Activated T-cell treated with anti-CD3 and anti-CD28 coated beads, Interleukin-2, amount 50 U/mL, for 72 hours (primary cell): Measurements from ENCODE around the gene TC2N. TPM values are rescaled to one million over a fixed set of nuclear protein-coding genes. Genes with fewer than 3 reads are reported as not detected.
"Not testable (repeated sequence)": the region's sequence is repeated elsewhere in the genome, so short reads cannot be mapped to it uniquely, and the experiment has no call there.

Experiments used
- ATAC-seq, 2 donors: fragments of 150-1000 bp; cut with Tn5 transposase; replicated peaks in 1 of 2; 2 replicates each; pipeline ENCODE4 v1.10.0; 2021; ENCODE audit warnings: moderate library complexity in 2 of 2, mild to moderate bottlenecking in 1 of 2
- DNase-seq, 2 donors: peaks; one replicate each; pipeline ENCODE4 v3.0.0; 2021 to 2022; ENCODE audit warnings: mixed read lengths in 1 of 2
- H3K27ac Mint-ChIP-seq: one replicate; pipeline ENCODE4 v1.8.0; 2022; ENCODE audit warnings: mild to moderate bottlenecking, moderate library complexity, mixed read lengths
- H3K27me3 Mint-ChIP-seq: one replicate; pipeline ENCODE4 v1.8.0; 2022; ENCODE audit warnings: low read depth, mixed read lengths
- H3K36me3 Mint-ChIP-seq, 2 donors: one replicate each; pipeline ENCODE4 v1.8.0; 2022; ENCODE audit warnings: mixed read lengths in 2 of 2, mild to moderate bottlenecking in 1 of 2; ENCODE audit not compliant: insufficient read depth in 2 of 2
- H3K4me1 Mint-ChIP-seq: one replicate; pipeline ENCODE4 v1.8.0; 2022; ENCODE audit warnings: low read depth, mixed read lengths
- H3K4me3 Mint-ChIP-seq, 2 donors: one replicate each; pipeline ENCODE4 v1.8.0; 2022; ENCODE audit warnings: mild to moderate bottlenecking in 2 of 2, mixed read lengths in 2 of 2, moderate library complexity in 2 of 2
- H3K9me3 Mint-ChIP-seq, 2 donors: one replicate each; pipeline ENCODE4 v1.8.0; 2022; ENCODE audit warnings: mixed read lengths in 2 of 2
- total RNA-seq, 2 donors: library from RNA; stranded (reverse); gene quantifications; one replicate each; pipeline ENCODE4 v1.2.3, GENCODE V29; 2022

TC2N gene
- total RNA-seq, 2 donors from 2014 or later = 38.1 to 55.4 TPM

DNA sequence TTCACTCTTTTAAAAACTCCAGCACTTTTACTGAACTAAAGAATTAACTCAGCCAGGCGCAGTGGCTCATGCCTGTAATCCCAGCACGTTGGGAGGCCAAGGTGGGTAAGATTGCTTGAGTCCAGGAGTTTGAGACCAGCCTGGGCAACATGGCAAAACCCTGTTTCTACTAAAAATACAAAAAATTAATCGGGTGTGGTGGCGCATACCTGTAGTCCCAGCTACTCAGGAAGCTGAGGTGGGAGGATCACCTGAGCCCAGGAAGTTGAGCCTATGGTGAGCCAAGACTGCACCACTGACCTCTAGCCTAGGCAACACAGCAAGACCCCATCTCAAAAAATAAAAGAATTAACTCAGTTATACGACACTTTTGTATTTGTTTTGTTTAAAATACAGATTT is 30.4 kb upstream of the TC2N start:
- not testable (repeated sequence) for H3K36me3 Mint-ChIP-seq, ATAC-seq, H3K9me3 Mint-ChIP-seq, H3K27ac Mint-ChIP-seq, H3K27me3 Mint-ChIP-seq, DNase-seq, H3K4me3 Mint-ChIP-seq
- peaks cover 20% of the 10 kb centered on the region for H3K4me1 Mint-ChIP-seq

DNA sequence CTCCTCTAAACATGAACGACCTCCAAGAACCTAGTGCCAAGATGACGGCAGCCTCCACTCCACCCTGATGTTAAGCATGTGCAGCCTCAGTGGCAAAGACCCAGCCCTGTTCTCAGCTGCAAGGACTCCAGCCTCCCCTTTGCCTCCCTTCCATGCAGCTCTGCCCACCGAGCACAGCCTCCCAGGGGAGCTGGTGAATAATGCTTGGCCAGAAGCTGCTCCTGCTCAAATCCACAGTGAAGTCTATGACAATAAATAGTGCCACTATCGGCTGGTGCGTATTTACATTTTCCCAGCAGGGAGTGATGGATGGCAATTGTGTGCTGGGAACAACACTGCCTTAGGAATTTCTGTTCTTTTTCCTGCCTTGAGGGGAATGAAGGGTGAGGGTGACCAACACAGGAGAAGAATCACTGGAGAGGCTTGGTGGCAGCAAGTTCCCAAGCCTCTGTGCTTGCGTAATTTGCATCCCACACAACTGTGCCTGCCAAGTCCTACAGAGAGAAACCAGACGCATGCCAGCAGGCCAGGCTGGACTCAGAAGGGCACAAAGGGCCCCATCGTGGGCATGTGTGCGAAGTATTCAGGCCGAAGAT is 29.9 kb upstream of the TC2N start:
- no peaks in the 10 kb centered on the region for H3K36me3 Mint-ChIP-seq
- ATAC-seq (no peak), DNase-seq (no peak)
- H3K27me3 Mint-ChIP-seq = no peaks in the 10 kb centered on the region
- H3K4me3 Mint-ChIP-seq = no peak overlapping the region
- H3K27ac Mint-ChIP-seq = no peak overlapping the region
- H3K9me3 Mint-ChIP-seq = no peaks in the 10 kb centered on the region
- H3K4me1 Mint-ChIP-seq = peaks cover 25% of the 10 kb centered on the region

GRCh38 chr14:91896419-91896818 is 29.1 kb upstream of the TC2N start:
- H3K27me3 Mint-ChIP-seq = no peaks in the 10 kb centered on the region
- H3K27ac Mint-ChIP-seq = no peak overlapping the region
- no peaks in the 10 kb centered on the region for H3K9me3 Mint-ChIP-seq
- no peak overlapping the region for H3K4me3 Mint-ChIP-seq
- no peaks in the 10 kb centered on the region for H3K36me3 Mint-ChIP-seq
- no peak for DNase-seq
- peaks cover 29% of the 10 kb centered on the region for H3K4me1 Mint-ChIP-seq
- no peak for ATAC-seq

DNA sequence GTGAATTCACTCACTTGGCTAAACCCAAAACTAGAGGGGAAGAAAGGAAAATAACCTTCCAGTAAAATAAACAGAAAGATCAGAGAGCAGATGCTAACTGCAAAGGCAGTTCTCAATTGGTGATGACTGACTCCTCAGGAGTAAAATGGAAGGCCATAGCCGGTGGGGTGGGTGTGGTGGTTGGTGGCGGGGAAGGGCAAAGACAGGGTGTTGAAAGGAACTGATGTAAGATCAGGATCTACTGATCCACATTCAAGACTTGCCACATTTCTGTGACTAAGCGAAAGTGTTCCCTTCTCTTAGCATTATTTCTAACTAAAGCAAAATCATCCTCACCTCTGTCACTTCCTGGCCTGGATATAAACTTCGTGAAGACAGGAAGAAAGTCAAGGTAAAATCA is 26.3 kb upstream of the TC2N start:
- Mint-ChIP-seq H3K4me3 (peak overlapping the region in 1 of 2 donors; percentile 58), H3K36me3 (no peaks in the 10 kb centered on the region), H3K27ac (peak overlapping the region; percentile 87), H3K9me3 (no peaks in the 10 kb centered on the region), H3K4me1 (peaks cover 47% of the 10 kb centered on the region), H3K27me3 (no peaks in the 10 kb centered on the region)
- ATAC-seq (peak; percentile 63 to 72), DNase-seq (peak; percentile 47 to 49)

- H3K4me3 Mint-ChIP-seq = peak overlapping the region in 1 of 2 donors; percentile 58
- H3K9me3 Mint-ChIP-seq = no peaks in the 10 kb centered on the region
- peaks cover 47% of the 10 kb centered on the region for H3K4me1 Mint-ChIP-seq
- peak overlapping the region; percentile 87 for H3K27ac Mint-ChIP-seq
- DNase-seq = peak; percentile 47 to 59
- no peaks in the 10 kb centered on the region for H3K27me3 Mint-ChIP-seq
- ATAC-seq = peak; percentile 53 to 60
- no peaks in the 10 kb centered on the region for H3K36me3 Mint-ChIP-seq
Measured at GRCh38 chr14:91893007-91893406, 25.7 kb upstream of the TC2N start.

DNA sequence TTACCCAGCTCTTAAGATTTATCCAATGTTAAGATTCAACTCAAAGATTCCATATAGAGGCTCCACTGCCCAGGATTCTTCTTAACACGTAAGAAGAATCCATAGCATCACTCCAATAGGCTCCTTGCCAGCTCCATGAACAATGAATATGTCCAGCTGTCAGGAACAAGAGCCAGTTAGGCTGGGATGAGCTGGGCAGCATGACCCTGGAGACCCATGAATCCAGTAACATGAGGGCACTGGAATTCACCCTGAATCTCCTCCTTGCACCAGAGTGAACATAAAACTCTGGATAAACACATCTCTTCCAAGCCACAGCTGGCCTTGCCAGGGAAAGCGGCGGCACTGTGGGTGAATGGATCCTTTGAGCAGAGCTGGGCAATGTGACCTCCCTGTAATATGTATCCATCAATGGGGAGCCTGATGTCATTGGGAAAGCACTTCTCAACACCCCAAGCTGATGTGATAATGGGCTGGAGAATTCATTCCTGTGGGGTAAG is 24.4 kb upstream of the TC2N start:
- DNase-seq (no peak), ATAC-seq (no peak)
- Mint-ChIP-seq H3K4me3 (no peak overlapping the region), H3K9me3 (no peaks in the 10 kb centered on the region), H3K4me1 (peaks cover 47% of the 10 kb centered on the region), H3K27ac (no peak overlapping the region), H3K36me3 (no peaks in the 10 kb centered on the region), H3K27me3 (no peaks in the 10 kb centered on the region)

DNA sequence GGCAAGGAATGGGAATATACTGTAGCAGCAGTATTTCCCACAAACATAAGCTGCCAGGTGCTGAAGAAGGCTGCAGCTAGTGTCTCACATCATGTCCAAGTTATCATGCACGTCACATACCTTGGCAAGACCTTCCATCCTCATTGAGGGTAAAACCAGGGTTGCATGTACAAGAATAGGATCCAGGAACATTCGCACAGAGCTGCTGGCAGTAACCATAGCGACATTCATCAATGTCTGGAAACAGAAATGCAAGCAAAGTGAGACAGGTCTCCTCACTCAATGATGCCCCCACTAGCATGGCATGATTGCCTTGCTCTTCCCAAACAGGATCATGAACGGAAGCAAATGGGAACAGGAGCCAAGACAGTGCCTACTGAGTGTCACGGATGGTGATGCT is 23.8 kb upstream of the TC2N start:
- Mint-ChIP-seq H3K4me1 (peaks cover 47% of the 10 kb centered on the region), H3K27ac (no peak overlapping the region), H3K27me3 (no peaks in the 10 kb centered on the region), H3K9me3 (no peaks in the 10 kb centered on the region), H3K36me3 (no peaks in the 10 kb centered on the region), H3K4me3 (no peak overlapping the region)
- DNase-seq (no peak), ATAC-seq (no peak)

DNA sequence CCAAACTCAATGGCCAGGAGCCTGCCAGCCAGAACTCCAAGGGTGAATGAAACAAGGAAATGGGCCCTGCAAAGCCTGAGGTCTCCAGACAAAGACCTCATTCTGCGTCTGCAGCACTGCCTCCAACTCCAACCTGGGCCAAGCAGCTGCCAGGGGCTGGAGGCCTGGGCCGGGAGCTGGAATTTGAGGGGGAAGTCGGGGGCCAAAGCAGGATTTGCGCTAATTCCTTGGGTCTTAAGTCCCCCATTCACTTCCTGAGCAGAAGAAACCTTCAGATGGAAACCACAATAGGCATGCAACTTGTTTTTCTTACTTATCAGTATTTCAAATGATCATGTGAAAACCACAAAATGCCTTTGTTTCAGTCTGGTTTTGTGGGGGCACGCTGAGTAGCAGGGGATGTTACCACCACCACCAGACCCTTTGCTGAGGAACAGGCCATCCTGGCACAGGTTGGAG is 23.0 kb upstream of the TC2N start:
- no peaks in the 10 kb centered on the region for H3K9me3 Mint-ChIP-seq
- DNase-seq (no peak), ATAC-seq (peak in 1 of 2 donors; percentile 33)
- H3K4me3 Mint-ChIP-seq = peak overlapping the region in 1 of 2 donors; percentile 21
- H3K27me3 Mint-ChIP-seq = no peaks in the 10 kb centered on the region
- peak overlapping the region; percentile 72 for H3K27ac Mint-ChIP-seq
- H3K36me3 Mint-ChIP-seq = no peaks in the 10 kb centered on the region
- peaks cover 47% of the 10 kb centered on the region for H3K4me1 Mint-ChIP-seq

- H3K4me1 Mint-ChIP-seq = peaks cover 47% of the 10 kb centered on the region
- H3K27ac Mint-ChIP-seq = no peak overlapping the region
- H3K9me3 Mint-ChIP-seq = no peaks in the 10 kb centered on the region
Measured at GRCh38 chr14:91889477-91890211, 22.3 kb upstream of the TC2N start.

DNA sequence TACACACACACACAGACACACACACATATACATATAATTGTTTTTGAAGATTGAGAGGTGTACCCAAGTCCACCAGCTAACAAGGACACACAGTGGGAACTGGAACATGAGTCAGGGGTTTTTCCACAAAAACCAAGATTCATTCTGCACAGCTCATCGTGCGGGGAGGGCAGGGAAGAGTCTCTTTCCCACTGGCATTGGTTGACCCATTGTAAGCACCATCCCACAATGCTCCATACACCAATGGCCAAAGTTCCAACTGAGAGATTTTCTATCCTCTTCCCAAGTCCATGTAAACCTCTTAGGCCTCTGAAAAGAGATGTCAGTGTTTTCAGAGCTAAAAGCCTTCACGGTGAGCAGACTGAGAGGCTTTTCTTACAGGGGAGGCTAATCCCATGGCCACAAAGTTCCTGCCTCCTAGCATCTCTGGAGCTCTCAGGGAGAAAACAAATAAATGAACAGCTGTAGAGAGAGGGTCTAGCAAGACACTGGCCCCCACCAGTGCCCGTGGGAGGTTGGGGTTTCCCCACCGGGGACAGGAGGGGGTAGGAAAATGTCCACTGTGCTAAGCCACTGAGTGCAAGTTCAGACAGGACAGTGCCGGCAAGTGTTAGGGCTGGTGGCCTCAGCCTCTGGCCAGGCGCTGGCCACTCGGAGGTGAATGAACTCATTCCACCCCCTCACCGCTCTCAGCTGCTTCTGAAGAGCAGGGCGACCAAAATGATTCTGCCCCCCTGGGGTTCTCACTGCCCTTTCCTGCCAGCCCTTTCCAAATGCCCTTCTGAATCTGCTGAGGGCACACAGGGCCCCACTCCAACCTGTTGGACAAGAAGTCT is 21.5 kb upstream of the TC2N start:
- Mint-ChIP-seq H3K36me3 (no peaks in the 10 kb centered on the region), H3K4me1 (peaks cover 44% of the 10 kb centered on the region), H3K9me3 (no peaks in the 10 kb centered on the region), H3K4me3 (no peak overlapping the region), H3K27me3 (no peaks in the 10 kb centered on the region), H3K27ac (no peak overlapping the region)
- ATAC-seq (no peak), DNase-seq (no peak)

More at GRCh38 chr14:91889477-91890211, 22.3 kb upstream of the TC2N start:
- Mint-ChIP-seq H3K4me3 (peak overlapping the region in 1 of 2 donors; percentile 21), H3K36me3 (no peaks in the 10 kb centered on the region), H3K27me3 (no peaks in the 10 kb centered on the region)
- no peak for ATAC-seq
- no peak for DNase-seq

GRCh38 chr14:91886961-91887360 is 19.6 kb upstream of the TC2N start:
- H3K4me3 Mint-ChIP-seq = no peak overlapping the region
- no peaks in the 10 kb centered on the region for H3K9me3 Mint-ChIP-seq
- no peak for ATAC-seq
- H3K36me3 Mint-ChIP-seq = no peaks in the 10 kb centered on the region
- H3K27me3 Mint-ChIP-seq = no peaks in the 10 kb centered on the region
- no peak overlapping the region for H3K27ac Mint-ChIP-seq
- peaks cover 25% of the 10 kb centered on the region for H3K4me1 Mint-ChIP-seq
- no peak for DNase-seq

GRCh38 chr14:91885839-91886238 is 18.5 kb upstream of the TC2N start:
- DNase-seq = no peak
- Mint-ChIP-seq H3K36me3 (no peaks in the 10 kb centered on the region), H3K4me1 (peaks cover 23% of the 10 kb centered on the region), H3K9me3 (no peaks in the 10 kb centered on the region), H3K4me3 (no peak overlapping the region), H3K27me3 (no peaks in the 10 kb centered on the region), H3K27ac (no peak overlapping the region)
- ATAC-seq = no peak

DNA sequence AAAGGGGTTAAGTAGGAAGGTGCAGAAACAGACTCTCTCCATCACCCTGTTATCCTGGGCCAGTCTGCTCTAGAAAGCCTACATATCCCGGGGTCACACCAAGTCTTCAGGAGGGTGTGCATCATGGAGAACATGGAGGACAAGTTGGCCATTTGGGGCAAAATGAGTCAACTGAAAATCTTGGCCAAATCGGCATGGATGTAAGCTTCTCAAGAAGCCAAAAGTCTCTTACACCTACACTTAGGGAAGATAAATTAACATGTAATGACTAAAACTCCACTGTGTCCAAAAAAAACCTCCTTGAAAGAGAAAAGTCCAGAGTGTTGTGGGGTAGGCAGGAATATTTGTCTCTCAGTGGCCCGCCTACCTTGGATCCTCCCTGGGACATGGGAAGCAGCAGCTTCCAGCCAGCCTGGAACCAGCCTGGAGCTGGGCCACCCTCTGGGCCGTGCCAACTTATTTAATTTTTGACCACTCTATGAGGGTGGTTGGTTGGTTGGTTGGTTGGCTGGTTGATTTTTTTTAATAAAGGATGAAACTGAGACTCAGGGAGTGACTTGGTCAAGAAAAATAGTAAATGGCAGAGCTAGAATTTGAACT is 17.9 kb upstream of the TC2N start:
- H3K4me1 Mint-ChIP-seq = peaks cover 23% of the 10 kb centered on the region
- ATAC-seq (no peak), DNase-seq (no peak)
- H3K9me3 Mint-ChIP-seq = no peaks in the 10 kb centered on the region
- no peak overlapping the region for H3K4me3 Mint-ChIP-seq
- H3K36me3 Mint-ChIP-seq = no peaks in the 10 kb centered on the region
- H3K27me3 Mint-ChIP-seq = no peaks in the 10 kb centered on the region
- H3K27ac Mint-ChIP-seq = no peak overlapping the region
